Heart left ventricle (tissue), 16 donors: Measurements from ENCODE around the gene LITAFD. TPM values are rescaled to one million over a fixed set of nuclear protein-coding genes. Genes with fewer than 3 reads are reported as not detected.

Source experiments
- ATAC-seq, 4 donors: fragments of 200-7000 bp; cut with Tn5 transposase; one replicate each; pipeline ENCODE4 v1.9.1; 2020 to 2022; ENCODE audit warnings: moderate library complexity in 4 of 4, mild to moderate bottlenecking in 3 of 4, moderate number of reproducible peaks in 1 of 4
- DNase-seq, 5 donors: peaks; one replicate each; pipeline ENCODE4 v3.0.0-alpha.2; 2020
- H3K27ac ChIP-seq, 12 donors: fragments of 200-600 bp; sonication (generic) in 4 of 12; one replicate each; pipeline versions ENCODE4 v1.5.0 to v1.8.0; 2016 to 2022; ENCODE audit warnings: mild to moderate bottlenecking in 2 of 12
- H3K27me3 ChIP-seq, 9 donors: fragments of 200-600 bp; sonication (generic) in 2 of 9; one replicate each; pipeline versions ENCODE4 v1.5.1 to v1.8.0; 2016 to 2022; ENCODE audit warnings: mild to moderate bottlenecking in 3 of 9
- H3K36me3 ChIP-seq, 9 donors: fragments of 200-600 bp; sonication (generic) in 2 of 9; one replicate each; pipeline versions ENCODE4 v1.5.0 to v1.8.0; 2018 to 2022; ENCODE audit warnings: mild to moderate bottlenecking in 2 of 9
- H3K4me1 ChIP-seq, 12 donors: fragments of 200-600 bp; sonication (generic) in 4 of 12; one replicate each; pipeline versions ENCODE4 v1.5.0 to v1.8.0; 2016 to 2022; ENCODE audit warnings: mild to moderate bottlenecking in 3 of 12
- H3K4me3 ChIP-seq, 12 donors: fragments of 200-600 bp; sonication (generic) in 4 of 12; one replicate each; pipeline versions ENCODE4 v1.5.0 to v1.8.0; 2017 to 2022; ENCODE audit warnings: mild to moderate bottlenecking in 9 of 12, moderate library complexity in 4 of 12
- H3K9me3 ChIP-seq, 12 donors: fragments of 200-600 bp; sonication (generic) in 4 of 12; one replicate each; pipeline versions ENCODE4 v1.5.0 to v1.8.0; 2016 to 2022; ENCODE audit warnings: mild to moderate bottlenecking in 1 of 12
- CTCF ChIP-seq, 12 donors: fragments of 200-600 bp; sonication (generic) in 4 of 12; IDR thresholded peaks; one replicate each; pipeline versions ENCODE4 v1.5.0 to v1.8.0; 2018 to 2022; ENCODE audit warnings: antibody characterized with exemption in 12 of 12, mild to moderate bottlenecking in 5 of 12
- POLR2A ChIP-seq, 2 donors: fragments of 450-650 bp; IDR thresholded peaks; one replicate each; pipeline ENCODE4 v1.6.1; 2017; ENCODE audit warnings: antibody characterized with exemption in 2 of 2, mild to moderate bottlenecking in 2 of 2, moderate library complexity in 2 of 2
- WGBS, 4 donors: extraction: QIAGEN DNeasy Blood & Tissue Kit in 2 of 4; methylation state at CpG; one replicate each; pipeline versions ENCODE4 v1.1.5 to v1.1.7; 2013 to 2018; 5-methylcytosine and 5-hydroxymethylcytosine counted together
- intact Hi-C, 10 donors: fragments of 100-400 bp; cut with DNase I; formaldehyde crosslinking; loops; one replicate each; pipeline versions ENCODE4 v1.11.1 to v1.14.2; 2022
- polyA plus RNA-seq, 2 donors: library from polyadenylated mRNA; stranded (reverse); fragments of 200-250 nt; gene quantifications; one replicate each; pipeline ENCODE4 v1.2.3, GENCODE V29; 2013
- total RNA-seq, 9 donors: library from RNA; depleted of rRNA in 2 of 9; stranded (reverse); fragments of >200 nt in 2 of 9; fragmentation: NEBNext Ultra II Directional in 3 of 9; extraction: Animal tissue kit (Norgen Biotek cat#: 25700) in 3 of 9; gene quantifications; one replicate each; pipeline versions ENCODE4 v1.1.0 to v1.2.4, GENCODE V29; 2016 to 2023
- donor health status: ischemic (EF 13 %, LVEDD 7.1; RV severe dilation, severe dysfunction).
- donor health status: healthy with polysubstance abuse.
- donor health status: DM: no; HTN: yes; CAD: no.
- donor health status: DM: no; HTN: no; CAD: no.
- donor health status: ischemic (EF 25% LVEDD 6.9; RV normal size, moderate dysfunction).
- donor health status: ischemic (EF 25% LVEDD 5.7; RV mildly dilated, moderate dysfunction).
- donor health status: healthy.
- donor health status: DM: yes; HTN: yes; CAD: no.
- donor health status: ischemic (EF 35%, LVEDD 5.7; RV mildly dilated, moderate dysfunction).
- donor health status: nonischemic (EF 11% LVEDD 7.7; RV severe dilation, severe dysfunction).
- donor health status: DM: yes; HTN: yes; CAD: no.
- donor health status: PGD.
- donor health status: ischemic (EF 29% LVEDD 5.4; RV normal size, mild dysfunction).
- donor health status: nonischemic (EF 23%, LVEDD 6.1; RV moderate dilation, normal function).

The LITAFD gene
- total and polyA plus RNA-seq, 11 donors, result not detected

DNA sequence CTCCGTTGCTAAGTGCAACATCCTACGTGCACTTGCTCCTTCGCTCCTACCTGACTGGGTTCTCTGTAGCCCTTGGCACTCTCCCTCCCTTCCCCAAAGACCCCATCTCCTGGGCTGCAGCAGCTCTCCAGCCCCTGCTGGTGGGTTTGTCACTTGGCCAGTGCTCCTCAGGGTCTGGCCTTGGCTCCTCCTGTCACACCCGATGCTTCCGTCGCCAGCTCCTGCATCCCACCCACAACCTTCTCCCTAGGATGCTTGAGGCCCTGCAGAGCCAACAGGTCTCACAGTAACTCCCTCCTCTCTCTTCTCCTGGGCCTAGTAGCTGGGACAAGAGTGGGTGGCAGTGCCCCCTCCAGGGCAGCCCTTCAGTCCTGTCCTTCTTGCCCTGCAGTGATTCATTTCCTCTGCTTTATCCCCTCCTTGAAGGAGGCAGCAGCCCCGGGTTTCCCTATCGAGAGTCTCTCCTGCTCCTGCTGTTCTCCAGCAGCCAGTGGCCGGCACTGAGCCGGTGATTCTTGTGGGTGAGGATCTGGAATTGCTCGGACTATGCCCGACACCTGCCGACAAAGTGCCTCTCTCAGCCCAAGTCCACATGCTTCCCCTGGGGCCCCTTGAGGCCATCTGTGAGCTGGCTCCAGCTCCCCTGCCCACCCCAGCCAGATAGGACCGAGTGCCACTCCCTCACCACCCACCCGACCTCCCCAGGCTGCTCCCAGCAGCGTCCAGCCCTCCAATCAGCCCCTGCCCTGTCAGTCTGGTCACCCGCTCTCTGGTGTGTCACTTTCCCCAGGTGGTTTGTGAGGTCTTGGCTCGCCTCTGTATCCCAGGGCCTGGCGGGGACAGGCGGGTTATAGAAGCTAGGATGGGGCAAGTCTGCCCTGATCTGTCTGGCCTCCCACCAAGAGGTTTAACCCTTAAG, 3.8 kb downstream of the LITAFD start:
- Histone ChIP-seq H3K27ac (no peak overlapping the region), H3K36me3 (peaks cover 0 to 18% (median 13%) of the 10 kb centered on the region in 9 donors), H3K27me3 (peaks cover 0 to 5% (median 0%) of the 10 kb centered on the region in 9 donors), H3K9me3 (no peaks in the 10 kb centered on the region), H3K4me3 (no peak overlapping the region), H3K4me1 (peaks cover 0 to 25% (median 17%) of the 10 kb centered on the region in 12 donors)
- no peak for DNase-seq
- peak in 3 of 4 donors; percentile 18 to 23 (median 21) for ATAC-seq
- TF ChIP-seq CTCF (IDR thresholded peaks at IDR 0.05) (no peak), POLR2A (IDR thresholded peaks at IDR 0.05) (no peak)
- intact Hi-C loops, result loop anchor here in 2 of 10 donors (10.0 kb wide), 2 partner anchors 249 to 321 kb away; no protein-coding TSS in a partner anchor
- 11 to 16% (median 12%) methylated on average over 18 to 20 of the region's 20 CpGs for WGBS, 4 donors

DNA sequence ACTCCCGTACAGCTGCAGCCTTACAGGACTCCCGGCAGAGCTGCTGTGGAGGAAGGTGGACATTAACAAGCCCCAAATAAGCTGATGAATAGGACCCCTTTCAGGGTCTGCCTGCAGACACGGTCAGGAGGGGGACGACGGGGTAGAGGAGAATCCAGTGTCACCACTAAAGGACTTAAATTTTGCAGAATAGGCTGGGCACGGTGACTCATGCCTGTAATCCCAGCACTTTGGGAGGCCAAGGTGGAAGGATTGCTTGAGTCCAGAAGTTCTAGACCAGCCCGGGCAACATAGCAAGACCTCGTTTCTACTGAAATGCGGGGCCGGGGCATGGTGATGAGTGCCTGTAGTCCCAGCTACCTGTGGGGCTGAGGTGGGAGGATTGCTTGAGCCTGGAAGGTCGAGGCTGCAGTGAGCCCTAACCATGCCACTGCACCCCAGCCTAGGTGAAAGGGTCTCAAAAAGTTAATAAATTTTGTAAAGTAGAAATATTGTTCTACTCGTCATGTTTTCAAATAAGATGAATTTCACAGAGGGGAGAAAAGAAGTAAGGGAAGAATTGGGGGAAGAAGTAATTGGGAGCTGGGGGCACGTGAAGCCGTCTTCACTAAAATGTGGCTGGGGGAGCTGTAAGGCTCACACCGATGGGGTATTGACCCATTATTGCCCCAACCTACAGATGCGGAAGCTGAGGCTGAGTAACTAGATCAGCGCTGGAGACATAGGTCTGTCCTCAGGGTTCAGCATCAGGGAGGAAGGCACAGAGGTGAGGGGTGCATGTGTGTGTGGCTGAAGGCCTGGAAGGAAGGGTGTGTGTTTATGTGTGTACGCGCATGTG, 4.7 kb downstream of the LITAFD start:
- WGBS, 4 donors, result 67 to 73% (median 73%) methylated on average over 18 to 19 of the region's 19 CpGs
- intact Hi-C loops, result loop anchor here in 2 of 10 donors (10.0 kb wide), 2 partner anchors 248 to 322 kb away; no protein-coding TSS in a partner anchor
- DNase-seq, result no peak
- H3K36me3 ChIP-seq, result peaks cover 0 to 27% (median 22%) of the 10 kb centered on the region in 9 donors
- H3K4me1 ChIP-seq, result peaks cover 0 to 25% (median 17%) of the 10 kb centered on the region in 12 donors
- no peak for ATAC-seq
- no peaks in the 10 kb centered on the region for H3K9me3 ChIP-seq
- peaks cover 0 to 5% (median 0%) of the 10 kb centered on the region in 9 donors for H3K27me3 ChIP-seq
- TF ChIP-seq CTCF (IDR thresholded peaks at IDR 0.05) (no peak), POLR2A (IDR thresholded peaks at IDR 0.05) (no peak)
- no peak overlapping the region for H3K4me3 ChIP-seq
- no peak overlapping the region for H3K27ac ChIP-seq

GRCh38 chr16:8887431-8887765, 5.2 kb downstream of the LITAFD start:
- Histone ChIP-seq H3K27ac (peak overlapping the region in 1 of 12 donors; percentile 5), H3K27me3 (peaks cover 0 to 5% (median 0%) of the 10 kb centered on the region in 9 donors), H3K4me3 (no peak overlapping the region), H3K9me3 (no peaks in the 10 kb centered on the region), H3K36me3 (peaks cover 0 to 32% (median 26%) of the 10 kb centered on the region in 9 donors), H3K4me1 (peaks cover 0 to 25% (median 17%) of the 10 kb centered on the region in 12 donors)
- intact Hi-C loops, result loop anchor here in 2 of 10 donors (10.0 kb wide), 2 partner anchors 247 to 323 kb away; no protein-coding TSS in a partner anchor
- 85 to 91% (median 87%) methylated on average over 6 of the region's 6 CpGs for WGBS, 4 donors
- DNase-seq (no peak), ATAC-seq (no peak)
- TF ChIP-seq POLR2A (IDR thresholded peaks at IDR 0.05) (no peak), CTCF (IDR thresholded peaks at IDR 0.05) (no peak)
